ENCODE measurements around the gene TMEM163.

Gene TMEM163

DNA sequence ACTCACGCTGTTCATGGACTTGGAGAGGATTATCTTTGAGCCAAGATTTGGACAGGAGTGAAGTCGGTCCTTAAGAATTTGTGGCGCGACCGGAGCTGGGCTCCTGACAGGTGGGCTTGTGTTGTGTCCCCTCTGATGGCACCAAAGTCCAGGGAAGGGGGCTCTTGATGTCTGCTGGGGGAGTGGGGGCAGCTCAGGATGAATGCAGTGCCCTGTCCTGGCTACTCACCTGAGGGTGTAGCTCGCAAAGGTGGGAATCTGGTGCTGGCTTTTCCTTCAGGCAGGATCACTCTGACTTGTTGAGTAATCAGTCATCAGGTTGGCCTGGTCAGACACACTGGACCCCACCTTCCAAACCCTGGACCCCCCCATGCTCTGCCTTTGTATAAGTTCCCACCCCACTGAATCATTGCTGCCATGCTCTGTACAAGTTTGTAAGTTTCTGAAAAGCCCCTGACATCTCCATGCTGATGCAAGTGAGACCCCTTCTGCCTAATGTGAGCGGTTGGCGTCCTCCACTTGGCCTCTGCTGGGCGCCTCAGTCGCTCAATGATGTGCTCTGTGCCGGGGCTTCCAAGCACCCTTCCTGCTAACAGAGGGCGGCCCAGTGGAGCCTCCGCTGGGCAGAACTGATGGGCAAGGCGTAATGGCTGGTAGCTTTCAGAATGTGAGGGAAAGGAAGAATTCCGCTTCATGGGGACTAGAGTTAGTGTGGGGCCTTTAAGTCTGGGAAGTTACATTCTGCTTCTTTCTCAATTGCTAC, 268.9 kb downstream of the TMEM163 start:
- DNase-seq, result no peak

DNA sequence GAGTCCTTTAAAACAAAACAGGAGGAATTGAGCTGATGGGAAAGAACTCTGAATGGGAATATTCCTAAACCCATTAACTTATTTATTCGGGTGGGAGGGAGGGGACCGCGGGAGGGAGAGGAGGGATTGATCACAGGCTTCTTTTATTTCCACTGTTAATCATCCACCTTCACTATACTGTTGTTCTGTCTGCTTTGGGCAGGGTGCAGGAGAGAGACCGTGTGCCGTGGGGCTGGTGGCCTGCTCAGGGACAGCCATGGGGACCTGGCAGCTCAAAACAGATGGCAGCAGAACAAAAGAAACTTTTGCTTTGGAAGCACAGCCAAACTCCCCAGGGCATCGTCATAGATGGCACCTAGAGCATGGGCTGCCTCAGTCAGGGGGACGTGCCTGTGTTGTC, 269.6 kb downstream of the TMEM163 start:
- no peak for DNase-seq

DNA sequence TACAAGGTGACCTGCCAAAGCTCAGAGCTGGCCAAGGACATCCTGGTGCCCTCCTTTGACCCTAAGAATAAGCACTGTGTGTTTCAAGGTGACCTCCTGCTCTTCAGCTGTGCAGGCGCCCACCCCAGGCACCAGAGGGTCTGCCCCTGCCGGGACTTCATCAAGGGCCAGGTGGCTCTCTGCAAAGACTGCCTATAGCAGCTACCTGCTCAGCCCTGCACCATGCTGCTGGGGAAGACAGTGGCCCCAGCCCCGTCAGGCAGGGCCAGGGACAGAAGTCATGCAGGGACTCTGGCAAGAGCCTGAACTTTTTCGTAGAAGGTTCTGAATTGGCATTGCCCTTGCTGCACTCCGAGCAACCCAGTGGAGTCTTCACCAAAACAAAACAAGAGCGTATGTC, 270.1 kb downstream of the TMEM163 start:
- DNase-seq, result no peak

DNA sequence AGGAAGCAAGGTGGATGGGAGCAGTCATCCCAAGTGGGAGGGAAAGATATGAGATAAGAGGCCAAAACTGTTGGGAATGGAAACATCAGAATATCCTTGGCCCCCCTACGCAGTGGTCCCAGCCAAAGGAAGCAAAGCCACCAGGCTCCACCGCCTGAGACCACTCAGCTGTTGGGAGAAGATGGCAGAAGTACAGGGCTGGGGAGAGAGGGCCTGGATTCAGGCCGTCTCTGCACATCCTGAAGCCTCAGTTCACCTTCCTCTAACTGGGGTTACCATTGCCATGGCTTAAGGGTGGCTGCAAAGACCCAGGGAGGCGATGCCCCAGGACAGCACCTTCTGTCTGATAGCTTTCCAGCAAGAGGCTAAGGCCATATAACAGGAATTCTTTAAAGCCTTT, 271.1 kb downstream of the TMEM163 start:
- DNase-seq, result no peak

DNA sequence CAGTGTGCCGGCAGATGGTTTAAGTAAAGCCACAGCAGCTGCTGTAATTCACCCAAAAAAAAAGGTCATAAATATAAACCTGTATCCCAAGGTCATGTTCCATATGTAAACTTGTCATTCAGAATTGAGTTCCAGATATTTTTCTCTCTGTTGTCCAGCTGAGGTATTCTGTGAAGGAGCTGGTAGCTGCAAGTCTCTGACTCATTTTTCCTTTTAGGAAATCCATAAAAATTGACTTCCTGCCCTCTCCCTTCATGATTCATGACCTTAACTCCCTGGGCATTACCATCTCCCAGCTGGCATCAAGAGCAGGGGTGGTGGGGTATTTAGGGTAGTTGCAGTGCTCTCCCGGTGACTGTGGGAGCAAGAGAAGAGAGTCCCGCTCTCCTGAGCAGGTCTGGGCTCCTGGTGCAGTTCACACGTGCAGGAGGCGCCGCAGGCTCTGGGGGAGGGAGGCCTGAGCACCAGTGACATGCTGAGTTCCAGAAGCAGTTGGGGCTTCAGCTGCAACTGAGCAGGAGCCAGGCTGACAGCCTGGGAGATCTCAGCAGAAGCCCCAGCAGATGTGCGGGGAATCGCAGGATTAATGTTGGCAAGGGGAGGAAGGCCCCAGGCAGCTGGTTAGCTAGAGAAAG, 272.3 kb downstream of the TMEM163 start:
- DNase-seq, result no peak

DNA sequence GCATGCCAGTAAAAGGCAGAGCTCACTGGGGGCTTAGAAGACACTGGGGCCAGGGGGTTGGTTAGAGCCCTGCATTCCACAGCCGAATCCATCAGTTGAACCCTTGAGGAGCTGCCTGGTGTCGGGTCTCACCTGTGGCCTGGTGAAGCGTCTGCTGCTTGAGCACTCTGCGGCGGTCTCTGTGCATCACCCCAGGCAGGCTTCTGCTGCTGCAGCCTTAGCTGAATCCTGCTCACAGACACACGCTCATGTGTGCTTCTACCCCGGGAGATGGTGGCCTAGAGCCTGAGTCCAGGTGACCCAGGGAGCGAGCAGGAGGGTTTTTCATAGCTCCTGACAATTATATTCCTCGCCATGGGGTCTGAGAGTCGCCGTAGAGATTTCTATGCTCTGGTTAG, 272.8 kb downstream of the TMEM163 start:
- no peak for DNase-seq

DNA sequence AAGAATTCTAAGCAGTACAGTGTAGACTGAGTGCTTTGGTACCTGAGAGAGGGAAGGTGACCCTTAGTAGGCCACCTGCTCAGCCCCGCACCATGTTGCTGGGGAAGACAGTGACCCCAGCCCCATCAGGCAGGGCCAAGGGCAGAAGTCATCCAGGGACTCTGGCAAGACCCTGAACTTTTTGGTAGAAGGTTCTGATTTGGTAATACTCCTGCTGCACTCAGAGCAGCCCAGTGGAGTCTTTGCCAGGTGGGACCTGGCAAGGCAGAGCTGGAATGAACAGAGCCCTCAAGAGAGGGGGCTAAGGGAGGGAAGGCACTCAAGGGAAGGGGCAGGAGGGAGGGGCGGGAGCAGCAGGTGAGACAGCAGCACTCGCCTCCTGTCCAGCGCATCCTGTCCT, 273.7 kb downstream of the TMEM163 start:
- DNase-seq, result no peak

DNA sequence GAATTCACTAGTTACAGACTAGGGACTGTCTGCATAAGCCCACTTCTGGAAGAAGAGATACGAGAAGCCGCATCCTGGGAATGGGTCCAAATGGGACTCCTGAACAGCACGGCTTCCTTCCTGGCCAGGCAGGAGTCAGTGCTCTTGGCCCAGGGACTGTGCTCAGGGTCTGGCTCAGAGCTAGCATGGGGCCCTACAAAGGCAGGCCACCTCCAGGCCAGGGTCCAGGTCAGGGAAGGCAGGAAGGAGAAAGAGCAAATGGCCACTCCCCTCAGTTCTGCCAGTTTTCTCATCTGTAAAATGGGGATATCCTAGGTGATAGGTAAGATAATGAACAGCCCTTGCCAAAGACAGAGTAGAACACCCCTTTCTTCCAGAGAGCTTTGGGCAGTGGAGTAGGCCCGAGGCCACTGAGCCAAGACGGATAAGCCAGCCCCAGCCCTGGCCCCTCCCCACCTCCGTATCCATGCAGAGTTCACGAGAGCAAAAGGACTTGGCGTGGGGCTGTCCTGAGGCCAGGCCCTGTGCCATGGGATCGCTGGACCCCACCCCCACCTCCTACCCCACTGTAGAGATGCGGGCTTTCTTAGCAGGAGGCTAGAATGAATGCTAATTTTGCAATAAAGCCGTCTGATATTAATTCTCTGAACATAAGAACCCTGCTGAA, 274.9 kb downstream of the TMEM163 start:
- DNase-seq, result no peak

DNA sequence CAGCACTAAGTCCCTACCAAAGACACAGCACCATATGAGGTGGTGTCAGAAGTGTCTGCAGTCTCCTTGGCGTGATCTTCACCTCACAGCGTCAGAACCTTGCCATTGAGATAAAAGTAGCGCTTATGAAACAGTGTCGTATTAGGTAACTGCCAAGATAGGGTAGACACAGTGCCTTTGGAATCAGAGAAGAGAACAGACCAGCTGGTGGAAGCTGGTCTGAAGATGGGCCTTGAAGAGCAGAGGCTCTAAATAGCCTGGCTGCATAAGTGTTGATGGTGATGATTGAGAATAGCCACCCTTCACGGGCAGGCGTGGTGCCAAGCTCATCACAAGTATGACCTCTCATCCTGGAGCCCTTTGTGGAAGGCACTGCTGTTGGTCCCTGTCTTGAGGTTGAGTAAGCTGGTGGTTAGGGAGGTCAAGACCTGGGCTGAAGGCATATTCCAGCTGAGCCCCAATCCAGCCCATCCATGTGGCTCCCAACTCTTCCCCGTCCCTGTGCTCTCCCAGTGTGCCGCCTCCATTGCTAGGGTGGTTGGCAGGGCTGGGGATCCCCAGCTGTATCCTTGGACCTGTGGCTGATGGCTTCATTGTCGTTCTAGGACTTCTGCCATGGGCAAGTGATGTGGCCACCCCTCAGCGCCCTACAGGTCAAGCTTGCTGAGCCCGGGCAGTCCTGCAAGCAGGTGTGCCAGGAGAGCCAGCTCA, 277.5 kb downstream of the TMEM163 start:
- DNase-seq, result no peak

DNA sequence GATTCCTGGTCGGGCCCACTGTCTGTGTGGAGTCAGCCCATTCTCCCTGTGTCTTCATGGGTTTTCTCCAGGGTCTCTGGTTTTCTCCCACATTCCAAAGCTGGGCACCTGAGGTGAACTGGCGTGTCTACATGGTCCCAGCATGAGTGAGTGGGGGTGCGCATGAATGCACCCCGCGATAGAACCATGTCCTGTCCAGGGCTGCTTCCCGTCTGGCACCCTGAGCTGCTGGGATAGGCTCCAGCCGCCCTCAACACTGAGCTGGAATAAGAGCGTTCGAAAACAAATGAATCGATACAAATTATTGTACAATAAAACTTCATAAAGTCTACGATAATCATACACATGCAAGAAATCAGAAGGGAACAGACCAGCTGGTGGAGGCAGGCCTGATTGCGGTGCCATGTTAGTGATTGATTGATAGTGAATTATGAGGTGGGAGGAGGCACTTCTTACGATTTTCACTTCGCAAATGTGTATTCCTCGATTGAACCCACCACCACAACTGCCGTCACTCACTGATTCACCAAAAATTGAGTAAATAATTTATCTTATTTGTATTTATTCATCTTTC, 278.4 kb downstream of the TMEM163 start:
- no peak for DNase-seq

DNA sequence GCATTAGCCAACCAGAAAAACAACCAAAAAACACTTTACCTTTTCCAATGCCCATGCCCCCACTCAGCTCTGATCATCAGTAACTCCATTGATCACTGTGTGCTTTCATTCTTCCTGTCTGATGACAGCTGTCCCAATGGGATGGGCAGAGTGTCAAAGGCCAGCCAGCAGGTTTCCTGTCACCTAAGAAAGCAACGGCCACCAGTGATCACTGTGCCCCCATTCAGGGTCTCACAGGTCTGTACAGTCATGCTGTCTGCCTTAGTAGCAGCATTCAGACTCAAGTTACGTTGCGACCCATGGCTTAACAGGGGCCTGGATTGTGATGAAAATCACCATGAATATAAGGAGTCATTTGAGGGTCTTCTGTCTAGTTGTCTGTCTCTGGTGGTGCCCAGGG, 280.4 kb downstream of the TMEM163 start:
- no peak for DNase-seq

DNA sequence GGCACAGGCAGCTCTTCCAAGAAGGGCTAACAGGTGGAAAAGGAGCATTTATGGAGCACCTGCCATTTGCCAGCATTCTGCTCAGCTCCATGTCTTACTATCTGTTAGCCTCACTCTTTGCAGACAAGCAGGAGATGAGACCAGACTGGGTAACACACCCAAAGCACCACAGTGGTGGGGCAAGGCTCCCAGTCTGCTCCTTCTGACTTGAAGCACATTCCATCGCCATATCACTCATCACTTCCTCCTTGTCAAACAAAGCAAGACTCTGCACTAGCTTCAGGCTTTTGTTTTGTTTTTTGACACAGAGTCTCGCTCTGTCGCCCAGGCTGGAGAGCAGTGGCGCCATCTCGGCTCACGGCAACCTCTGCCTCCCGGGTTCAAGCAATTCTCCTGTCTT, 282.1 kb downstream of the TMEM163 start:
- no peak for DNase-seq

DNA sequence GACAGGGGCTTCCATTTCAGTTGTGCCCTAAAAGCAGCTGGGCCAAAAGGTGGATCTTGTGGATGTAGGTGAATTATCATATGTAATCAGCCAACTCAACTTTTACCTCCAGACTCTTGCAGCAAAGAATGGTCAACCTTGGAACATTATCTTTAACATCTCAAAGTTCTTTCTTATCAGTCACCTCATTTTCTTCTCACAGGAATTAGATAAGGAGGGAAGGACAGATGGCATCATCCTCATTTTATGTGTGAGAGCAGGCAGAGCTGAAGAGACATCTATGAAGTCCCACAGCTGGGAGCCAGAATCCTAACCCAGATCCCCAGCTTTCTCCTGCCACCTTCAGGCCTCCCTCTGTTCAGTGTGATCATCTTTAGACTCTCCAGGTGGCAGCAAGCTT, 282.9 kb downstream of the TMEM163 start:
- no peak for DNase-seq

DNA sequence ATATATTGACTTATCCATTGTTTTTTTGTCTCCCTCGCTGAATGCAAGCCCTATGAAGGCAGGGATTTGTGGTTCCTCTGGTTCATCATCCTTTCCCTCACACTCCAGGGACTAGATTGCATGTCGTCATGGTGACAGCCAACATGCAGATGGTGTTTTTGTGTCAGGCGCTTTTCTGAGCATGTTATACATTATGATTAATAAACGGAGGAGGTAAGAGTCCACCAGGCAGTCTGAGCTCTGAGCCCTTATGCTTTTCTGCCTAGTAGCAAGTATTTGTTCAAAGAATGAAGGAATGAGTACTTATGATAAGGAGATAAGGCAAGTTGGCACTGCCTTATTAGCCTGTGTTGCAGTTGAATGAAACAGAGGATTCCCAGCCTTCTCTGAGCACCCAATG, 283.3 kb downstream of the TMEM163 start:
- DNase-seq, result no peak

DNA sequence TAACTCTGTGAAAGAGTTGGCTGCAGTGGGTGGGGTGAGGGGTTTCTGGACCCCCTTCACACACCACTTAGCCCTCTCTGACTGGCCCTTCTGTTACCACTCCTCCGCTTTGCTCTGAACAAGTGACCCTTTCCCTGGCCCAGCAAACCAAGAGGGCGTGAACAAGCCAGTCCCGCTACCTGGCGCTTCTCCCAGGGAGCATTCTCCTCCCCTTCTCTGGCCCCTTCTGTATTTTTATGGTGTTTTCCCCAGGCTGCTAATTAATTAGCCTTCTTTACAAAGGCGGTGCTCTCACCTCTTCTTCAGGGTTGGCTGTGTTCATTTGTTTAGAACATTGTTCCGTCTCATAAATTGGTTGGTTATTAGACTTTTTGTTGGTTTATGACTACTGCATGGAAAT, 284.8 kb downstream of the TMEM163 start:
- no peak for DNase-seq

DNA sequence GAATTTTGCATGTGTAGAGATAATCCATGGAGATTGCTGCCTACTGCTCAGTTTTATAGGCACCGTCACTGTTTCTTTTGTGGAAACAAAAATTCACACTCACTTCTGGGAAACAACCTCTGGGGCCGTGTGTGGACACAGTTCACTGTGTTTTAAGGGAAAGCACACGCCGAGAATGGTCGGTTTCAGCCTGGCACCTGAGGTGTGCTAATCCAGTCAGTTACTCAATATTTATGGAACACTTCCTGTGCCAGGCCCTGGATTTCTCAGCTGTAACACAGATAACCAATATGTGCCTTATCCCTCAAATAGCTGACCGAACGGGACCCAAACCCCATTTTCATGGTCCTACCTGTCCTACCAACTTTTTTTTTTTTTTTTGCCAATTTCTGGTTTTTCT, 285.3 kb downstream of the TMEM163 start:
- DNase-seq, result no peak

DNA sequence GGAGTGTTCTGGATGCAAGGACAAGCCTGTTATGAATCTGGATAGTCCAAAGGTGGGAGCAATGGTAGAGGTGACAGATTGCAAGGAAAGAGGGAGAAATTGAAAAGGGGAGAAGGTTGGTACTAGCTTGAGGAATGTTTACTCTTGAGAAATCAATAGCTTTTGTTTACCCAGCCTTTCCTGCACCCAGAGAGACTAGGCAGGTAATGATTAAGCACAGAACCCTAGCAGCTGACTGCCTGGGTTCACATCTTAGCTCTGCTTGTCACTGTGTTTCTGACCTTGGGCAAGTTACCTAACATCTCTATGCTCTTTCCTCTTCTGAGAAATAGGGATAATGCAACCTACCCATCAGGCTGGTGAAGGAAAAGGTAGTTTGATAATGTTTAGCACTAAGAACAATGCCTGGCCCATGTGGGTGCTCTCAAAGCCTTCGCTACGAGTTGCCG, 286.3 kb downstream of the TMEM163 start:
- no peak for DNase-seq

DNA sequence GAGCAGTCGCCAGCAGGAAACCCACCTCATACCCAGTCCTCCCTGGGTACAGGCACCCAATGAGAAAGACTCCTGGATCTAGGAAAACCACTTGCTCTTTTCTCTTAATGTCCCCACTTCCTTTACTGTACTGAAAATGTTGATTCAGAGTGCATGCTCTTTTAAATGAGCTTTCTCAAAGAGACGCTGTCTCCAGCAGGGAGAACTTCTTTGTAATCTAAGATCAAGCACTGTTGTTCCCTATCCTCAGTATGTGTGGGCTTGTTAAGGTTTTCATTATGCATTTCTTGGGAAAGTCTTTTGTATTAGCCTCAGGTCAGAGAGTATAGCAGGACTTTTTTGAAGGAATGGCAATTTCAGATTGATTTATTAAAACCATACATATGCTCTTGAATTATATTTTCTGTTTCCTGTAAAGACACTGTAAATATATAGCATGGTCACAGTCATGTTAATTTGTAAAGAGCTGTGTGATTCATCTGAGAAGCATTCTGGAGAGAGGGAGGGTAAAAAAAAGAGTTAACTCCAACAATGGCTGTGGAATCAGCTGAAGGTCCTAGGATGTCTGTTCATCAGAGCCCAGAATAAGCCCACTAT, 286.9 kb downstream of the TMEM163 start:
- DNase-seq, result no peak

DNA sequence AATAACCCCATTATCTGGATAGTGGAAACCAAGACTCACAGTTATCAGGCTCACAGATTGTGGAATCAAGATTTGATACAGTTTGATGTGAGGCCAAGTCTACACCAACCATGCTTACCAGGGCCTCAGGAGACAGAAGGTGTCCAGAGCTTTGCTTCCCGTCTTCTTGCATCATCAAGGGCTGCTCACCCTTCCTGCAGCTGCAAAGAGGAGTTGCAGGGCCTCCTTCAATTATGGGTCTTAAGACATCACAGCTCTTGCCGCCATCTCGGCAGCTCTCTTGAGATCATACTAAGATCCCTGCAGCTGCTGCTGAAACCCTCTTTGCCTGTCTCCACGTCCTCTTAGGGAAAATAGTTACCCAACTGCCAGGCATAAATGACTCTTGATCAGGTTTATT, 288.9 kb downstream of the TMEM163 start:
- no peak for DNase-seq

DNA sequence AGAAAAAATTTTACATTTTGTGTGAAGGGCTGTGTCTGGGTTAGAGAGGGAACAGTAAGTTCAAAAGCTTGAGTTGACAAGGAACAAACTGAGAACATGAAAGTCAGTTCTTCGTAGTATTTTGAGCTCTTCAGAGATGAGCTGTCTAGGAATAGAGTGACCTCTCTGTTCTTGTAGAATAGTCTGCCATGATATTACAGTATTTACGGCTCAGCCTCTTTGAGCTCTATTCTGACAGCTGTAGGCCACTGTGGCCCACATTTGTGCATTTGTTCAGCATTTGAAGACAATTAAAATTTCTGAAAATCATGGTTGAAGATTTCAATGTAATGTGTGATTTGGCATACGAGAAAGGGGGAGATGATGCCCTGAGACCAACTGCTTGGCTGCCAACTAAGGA, 292.1 kb downstream of the TMEM163 start:
- no peak for DNase-seq

DNA sequence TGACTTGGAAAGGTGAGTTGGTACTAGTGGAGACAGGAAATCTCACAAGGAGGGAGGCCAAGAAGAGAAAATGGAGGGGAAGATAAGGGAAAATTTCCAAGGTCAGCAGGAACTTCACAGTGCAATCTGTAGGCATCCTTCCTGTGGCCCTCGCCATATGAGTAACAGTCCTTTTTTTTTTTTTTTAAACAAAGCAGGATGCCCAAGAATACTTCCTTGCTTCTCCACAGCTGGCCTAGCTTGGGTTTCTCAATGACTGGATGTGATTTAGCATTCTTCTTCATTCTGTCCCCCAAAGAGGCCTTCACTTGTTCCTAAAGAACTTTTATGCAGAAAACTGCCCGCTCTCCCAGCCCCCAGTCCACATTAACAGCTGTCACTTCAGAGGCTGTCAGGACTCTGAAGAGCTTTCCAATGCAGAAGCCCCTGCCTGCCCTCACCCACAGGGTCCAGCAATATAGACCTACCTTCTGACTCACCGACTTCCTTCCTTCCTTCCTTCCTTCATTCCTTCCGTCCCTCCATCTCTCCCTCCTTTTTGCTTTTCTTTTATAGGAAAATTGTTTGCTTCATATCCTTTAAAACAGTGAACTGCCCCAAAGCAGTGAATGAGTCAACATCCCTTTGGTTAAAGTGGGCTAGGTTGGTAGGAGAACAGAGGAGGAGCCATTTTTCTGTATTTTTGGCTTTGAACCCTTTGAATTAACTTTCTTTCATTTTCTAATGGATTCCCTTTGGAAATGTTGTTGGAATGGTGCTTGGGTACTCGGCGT, 292.9 kb downstream of the TMEM163 start:
- no peak for DNase-seq
